Erythroblast (primary cell): ENCODE results near the gene ITGB1BP1.

Experiments used
- DNase-seq, 2 experiments: peaks; one replicate each; lab custom pipeline; 2025; lab: John Stamatoyannopoulos, UW
- GATA1 ChIP-seq: IDR thresholded peaks from 2 replicates; pipeline ENCODE4 v1.6.1; 2011; ENCODE audit warnings: low read depth, mild to moderate bottlenecking, control low read depth, low read length, moderate library complexity
- POLR2A ChIP-seq: IDR thresholded peaks from 2 replicates; pipeline ENCODE4 v1.6.1; 2011; ENCODE audit warnings: mild to moderate bottlenecking, low read length

Gene ITGB1BP1, protein sequence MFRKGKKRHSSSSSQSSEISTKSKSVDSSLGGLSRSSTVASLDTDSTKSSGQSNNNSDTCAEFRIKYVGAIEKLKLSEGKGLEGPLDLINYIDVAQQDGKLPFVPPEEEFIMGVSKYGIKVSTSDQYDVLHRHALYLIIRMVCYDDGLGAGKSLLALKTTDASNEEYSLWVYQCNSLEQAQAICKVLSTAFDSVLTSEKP

GRCh38 chr2:9423100-9423921 lies at the start of gene ITGB1BP1, which contains the start of gene CPSF3:
TSS of gene ITGB1BP1 (minus strand) at chr2:9423528. CDS start at chr2:9418697, 4,831 bp downstream.
TSS of gene CPSF3 (plus strand) at chr2:9423654. CDS start at chr2:9423774, 120 bp downstream.
- TF ChIP-seq POLR2A (peak; percentile 78), GATA1 (no peak)
- peak; percentile 98 to 99 for DNase-seq

DNA sequence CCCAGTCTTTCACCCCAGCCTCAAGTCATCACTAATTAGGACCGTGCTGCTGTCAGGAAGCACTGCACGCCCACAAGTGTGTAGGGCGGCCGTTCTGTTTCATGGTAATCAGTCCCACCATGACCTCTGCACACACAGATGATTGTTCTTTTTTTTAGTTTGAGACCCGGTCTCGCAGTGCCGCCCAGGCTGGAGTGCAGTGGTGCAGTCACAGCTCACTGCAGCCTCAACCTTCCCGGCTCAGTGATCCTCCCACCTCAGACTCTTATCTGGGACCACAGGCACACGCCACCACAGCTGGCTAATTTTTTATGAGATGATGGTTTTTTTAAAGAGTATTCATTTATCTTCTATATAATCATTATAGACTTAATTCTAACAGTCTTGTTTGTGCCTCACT lies 49.2 kb upstream of the ITGB1BP1 start:
- TF ChIP-seq POLR2A (no peak), GATA1 (no peak)
- DNase-seq, result peak; percentile 21 to 59

DNA sequence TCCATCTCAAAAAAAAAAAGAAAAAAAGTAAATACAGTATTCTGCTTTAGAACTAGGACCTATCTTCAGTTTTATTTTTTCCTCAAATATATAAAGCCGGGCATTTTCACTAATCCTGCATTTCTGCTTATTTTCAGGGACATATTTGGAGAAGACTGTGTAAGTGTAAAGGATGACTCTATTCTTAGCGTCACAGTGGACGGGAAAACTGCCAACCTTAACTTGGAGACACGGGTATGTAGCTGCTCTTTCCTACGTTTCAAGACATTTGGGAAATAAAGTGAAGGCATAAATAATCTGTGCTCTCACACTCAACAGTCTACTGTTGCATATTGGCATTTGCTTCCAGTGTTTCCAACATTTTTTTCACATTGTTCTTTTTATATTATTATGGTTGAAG lies 47.9 kb upstream of the ITGB1BP1 start:
- no peak for TF ChIP-seq GATA1
- no peak for TF ChIP-seq POLR2A
- DNase-seq, result no peak

DNA sequence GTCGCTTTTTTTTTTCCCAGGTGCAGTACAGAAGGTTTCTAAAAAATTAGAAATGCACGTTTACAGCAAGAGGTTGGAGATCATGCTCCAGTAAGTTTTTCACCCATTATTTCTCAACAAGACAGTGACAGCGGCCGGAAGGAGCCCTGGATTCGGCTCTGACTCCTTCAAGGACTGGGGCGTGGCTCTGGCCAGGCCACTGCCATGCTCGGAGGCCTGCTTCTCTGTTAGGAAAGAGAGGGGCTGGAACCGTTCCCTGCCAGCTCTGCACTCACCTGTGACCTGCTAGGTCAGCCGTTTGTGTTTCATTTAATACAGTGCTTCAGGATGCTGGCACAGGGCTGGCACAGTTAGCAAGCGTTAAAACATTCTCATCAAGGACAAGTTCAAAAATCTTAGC lies 44.4 kb upstream of the ITGB1BP1 start:
- no peak for DNase-seq
- TF ChIP-seq POLR2A (no peak), GATA1 (no peak)

DNA sequence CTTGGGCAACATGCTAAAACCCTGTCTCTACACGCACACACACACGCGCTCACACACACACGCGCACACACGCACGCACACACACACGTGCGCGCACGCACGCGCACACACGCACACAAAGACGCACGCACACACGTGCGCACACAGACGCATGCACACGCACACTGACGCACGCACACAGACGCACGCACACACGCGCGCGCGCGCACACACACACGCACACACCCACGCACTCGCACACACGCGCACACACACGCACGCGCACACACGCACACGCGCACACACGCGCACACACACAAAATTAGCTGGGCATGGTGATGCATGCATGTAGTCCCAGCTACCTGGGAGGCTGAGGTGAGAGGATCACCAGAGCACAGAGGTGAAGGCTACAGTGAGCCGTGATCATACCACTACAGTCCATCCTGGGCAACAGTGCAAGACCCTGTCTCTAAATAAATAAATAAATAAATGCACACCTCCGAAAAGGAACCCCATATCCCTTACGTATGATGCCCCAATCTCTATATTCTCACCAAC lies 42.9 kb upstream of the ITGB1BP1 start:
- DNase-seq, result peak in 1 of 2 experiments; percentile 11
- TF ChIP-seq POLR2A (no peak), GATA1 (no peak)

- TF ChIP-seq POLR2A (no peak), GATA1 (no peak)
- no peak for DNase-seq
Observed at GRCh38 chr2:9465170-9465569, 41.8 kb upstream of the ITGB1BP1 start.

- TF ChIP-seq GATA1, result no peak
- no peak for TF ChIP-seq POLR2A
- DNase-seq, result no peak
Observed at GRCh38 chr2:9463698-9464034, 40.3 kb upstream of the ITGB1BP1 start.

- TF ChIP-seq POLR2A (no peak), GATA1 (no peak)
- DNase-seq, result no peak
Observed at GRCh38 chr2:9462886-9463697, 39.8 kb upstream of the ITGB1BP1 start.

GRCh38 chr2:9462313-9462712 lies 39.0 kb upstream of the ITGB1BP1 start:
- DNase-seq, result no peak
- TF ChIP-seq GATA1, result no peak
- no peak for TF ChIP-seq POLR2A

- TF ChIP-seq GATA1, result no peak
- TF ChIP-seq POLR2A, result no peak
- no peak for DNase-seq
Observed at GRCh38 chr2:9461079-9461478, 37.8 kb upstream of the ITGB1BP1 start.

GRCh38 chr2:9460441-9461017 lies 37.2 kb upstream of the ITGB1BP1 start:
- no peak for TF ChIP-seq POLR2A
- no peak for TF ChIP-seq GATA1
- DNase-seq, result no peak

DNA sequence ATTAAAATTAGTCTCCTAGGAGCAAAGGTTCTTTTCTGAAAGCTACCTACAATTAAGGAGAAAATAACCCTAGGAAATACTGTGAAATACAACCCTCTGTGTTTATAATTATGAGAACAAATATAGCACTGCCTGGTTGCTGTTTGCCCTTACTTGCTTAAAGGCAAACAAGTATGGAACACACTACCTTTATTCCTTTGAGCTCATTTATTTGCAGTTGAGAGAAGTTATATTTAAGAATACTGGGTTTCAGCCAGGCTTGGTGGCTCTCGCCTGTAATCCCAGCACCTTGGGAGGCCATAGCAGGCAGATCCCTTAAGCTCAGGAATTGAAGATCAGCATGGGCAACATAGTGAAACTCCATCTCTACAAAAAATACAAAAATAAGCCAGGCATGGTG lies 27.9 kb upstream of the ITGB1BP1 start:
- no peak for DNase-seq
- no peak for TF ChIP-seq POLR2A
- no peak for TF ChIP-seq GATA1

DNA sequence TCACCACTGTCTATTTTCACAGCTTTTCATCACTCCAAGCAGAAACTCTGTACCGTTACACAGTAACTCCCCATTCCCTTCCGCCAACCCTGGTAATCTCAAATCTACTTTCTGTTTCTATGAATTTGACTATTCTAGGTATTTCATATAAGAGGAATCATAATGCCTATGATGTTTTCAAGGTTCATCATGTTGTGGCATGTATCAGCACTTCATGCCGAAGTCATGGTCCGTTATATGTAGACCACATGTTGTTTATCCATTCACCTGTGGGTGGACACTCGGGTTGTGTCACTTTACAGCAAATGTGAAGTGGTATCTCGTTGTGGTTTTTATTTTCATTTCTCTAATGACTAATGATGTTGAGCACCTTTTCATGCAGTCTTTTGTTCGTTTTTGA lies 21.8 kb upstream of the ITGB1BP1 start:
- no peak for DNase-seq

GRCh38 chr2:9443526-9443925 lies 20.2 kb upstream of the ITGB1BP1 start:
- TF ChIP-seq GATA1, result no peak
- TF ChIP-seq POLR2A, result no peak
- DNase-seq, result no peak

More for the DNA sequence above, 21.8 kb upstream of the ITGB1BP1 start:
- TF ChIP-seq POLR2A, result no peak
- TF ChIP-seq GATA1, result no peak
